ENCODE data around the gene GRIK2.

DNA sequence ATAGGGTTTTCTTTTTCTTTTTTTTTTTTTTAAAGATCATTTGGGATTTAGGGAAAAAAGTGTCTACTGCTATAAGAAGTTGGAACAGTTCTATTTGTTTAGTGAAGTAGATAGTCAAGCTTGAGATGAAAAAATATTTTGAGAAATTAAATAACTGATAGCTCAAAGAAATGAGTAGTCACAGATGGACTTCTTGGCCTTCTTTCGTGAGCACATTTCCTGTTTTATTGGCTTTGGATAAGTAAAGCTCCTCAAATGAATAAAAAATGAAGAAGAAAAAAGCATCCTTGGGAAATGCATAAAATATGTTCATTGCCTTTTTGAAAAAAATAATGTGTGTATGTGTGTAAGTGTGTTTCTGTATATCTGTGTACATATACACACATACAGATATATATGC lies 515.9 kb downstream of the GRIK2 start:
- TF ChIP-seq POLR2AphosphoS5 (IDR thresholded peaks at IDR 0.05; ENCODE audit: low read depth, low read length) (no peak), SIN3A (IDR thresholded peaks at IDR 0.05; ENCODE audit: borderline replicate concordance, insufficient read depth, low read length) (no peak), TAF1 (IDR thresholded peaks at IDR 0.05; ENCODE audit: borderline replicate concordance, insufficient read depth, low read length) (no peak)
- TF ChIP-seq, protein P1, sequence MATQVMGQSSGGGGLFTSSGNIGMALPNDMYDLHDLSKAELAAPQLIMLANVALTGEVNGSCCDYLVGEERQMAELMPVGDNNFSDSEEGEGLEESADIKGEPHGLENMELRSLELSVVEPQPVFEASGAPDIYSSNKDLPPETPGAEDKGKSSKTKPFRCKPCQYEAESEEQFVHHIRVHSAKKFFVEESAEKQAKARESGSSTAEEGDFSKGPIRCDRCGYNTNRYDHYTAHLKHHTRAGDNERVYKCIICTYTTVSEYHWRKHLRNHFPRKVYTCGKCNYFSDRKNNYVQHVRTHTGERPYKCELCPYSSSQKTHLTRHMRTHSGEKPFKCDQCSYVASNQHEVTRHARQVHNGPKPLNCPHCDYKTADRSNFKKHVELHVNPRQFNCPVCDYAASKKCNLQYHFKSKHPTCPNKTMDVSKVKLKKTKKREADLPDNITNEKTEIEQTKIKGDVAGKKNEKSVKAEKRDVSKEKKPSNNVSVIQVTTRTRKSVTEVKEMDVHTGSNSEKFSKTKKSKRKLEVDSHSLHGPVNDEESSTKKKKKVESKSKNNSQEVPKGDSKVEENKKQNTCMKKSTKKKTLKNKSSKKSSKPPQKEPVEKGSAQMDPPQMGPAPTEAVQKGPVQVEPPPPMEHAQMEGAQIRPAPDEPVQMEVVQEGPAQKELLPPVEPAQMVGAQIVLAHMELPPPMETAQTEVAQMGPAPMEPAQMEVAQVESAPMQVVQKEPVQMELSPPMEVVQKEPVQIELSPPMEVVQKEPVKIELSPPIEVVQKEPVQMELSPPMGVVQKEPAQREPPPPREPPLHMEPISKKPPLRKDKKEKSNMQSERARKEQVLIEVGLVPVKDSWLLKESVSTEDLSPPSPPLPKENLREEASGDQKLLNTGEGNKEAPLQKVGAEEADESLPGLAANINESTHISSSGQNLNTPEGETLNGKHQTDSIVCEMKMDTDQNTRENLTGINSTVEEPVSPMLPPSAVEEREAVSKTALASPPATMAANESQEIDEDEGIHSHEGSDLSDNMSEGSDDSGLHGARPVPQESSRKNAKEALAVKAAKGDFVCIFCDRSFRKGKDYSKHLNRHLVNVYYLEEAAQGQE (IDR thresholded peaks at IDR 0.05; ENCODE audit: insufficient read depth in 1 of 2, low read depth in 2 of 2, low read length in 2 of 2): no peak

All from PFSK-1 (cell line).